HepG2 (cell line): ENCODE results near the gene CSTPP1. TPM values are rescaled to one million over a fixed set of nuclear protein-coding genes. Genes with fewer than 3 reads are reported as not detected.

Experiments
- ATAC-seq: fragments of 200-7000 bp; cut with Tn5 transposase; 3 replicates; pipeline ENCODE4 v1.9.1; 2020; ENCODE audit warnings: mild to moderate bottlenecking, moderate library complexity
- BruUV-seq: library from RNA; stranded (reverse); fragments of 400-500 nt; replicated peaks from 2 replicates; lab custom pipeline; 2021; lab: Mats Ljungman, UMichigan
- CTCF ChIA-PET: fragments of 300-600 bp; formaldehyde crosslinking; extraction: SDS; loops from one replicate; lab custom pipeline; 2021; ENCODE audit warnings: low total read pairs, inconsistent platforms, low intra/inter-chr PET ratio; lab: Yijun Ruan, JAX
- POLR2A ChIA-PET: fragments of 350-600 bp; sonication (Branson Sonifier 250); formaldehyde crosslinking; loops from one replicate; lab custom pipeline; 2020; ENCODE audit warnings: antibody characterized with exemption, inconsistent platforms; lab: Yijun Ruan, JAX
- DNase-seq: peaks from one replicate; pipeline ENCODE4 v3.0.0-alpha.2; 2015; ENCODE audit warnings: low spot score
- FAIRE-seq: peaks from 3 replicates; lab custom pipeline; 2011; peaks lifted over from hg19 to GRCh38; lab: Jason Lieb, UNC
- H2AFZ ChIP-seq: one replicate; pipeline ENCODE4 v1.6.1; 2011; ENCODE audit warnings: low read length, inconsistent platforms
- H3K27ac ChIP-seq: fragments of 300-600 bp; 3 replicates; pipeline ENCODE4 v1.8.0; 2011; ENCODE audit warnings: mixed run types, mild to moderate bottlenecking, mixed read lengths, low read length, inconsistent platforms; ENCODE audit not compliant: insufficient read depth; ENCODE audit errors: extremely low read length
- H3K27me3 ChIP-seq, 2 experiments: fragments of 200-600 bp in 1 of 2; 2 replicates in 1 of 2; 3 replicates in 1 of 2; pipeline versions ENCODE4 v1.6.0 to v1.8.0; 2011; ENCODE audit warnings: low read length in 2 of 2, mild to moderate bottlenecking in 2 of 2, moderate library complexity in 2 of 2, inconsistent platforms in 1 of 2; ENCODE audit not compliant: insufficient read depth in 2 of 2, control insufficient read depth in 1 of 2
- H3K36me3 ChIP-seq, 2 experiments: fragments of 200-600 bp in 1 of 2; replicated peaks in 1 of 2; 2 replicates in 1 of 2; 3 replicates in 1 of 2; pipeline versions ENCODE4 v1.5.1 to v1.8.0; 2011; ENCODE audit warnings: low read length in 2 of 2, inconsistent platforms in 1 of 2; ENCODE audit not compliant: insufficient read depth in 2 of 2, control insufficient read depth in 1 of 2
- H3K4me1 ChIP-seq: 2 replicates; pipeline ENCODE4 v1.5.1; 2012; ENCODE audit warnings: low read length, inconsistent platforms; ENCODE audit not compliant: insufficient read depth
- H3K4me2 ChIP-seq: 2 replicates; pipeline ENCODE4 v1.6.0; 2011; ENCODE audit warnings: low read depth, low read length, inconsistent platforms
- H3K4me3 ChIP-seq, 3 experiments: fragments of 200-600 bp in 1 of 3; sonication (generic), shearing (Covaris generic) in 1 of 3; replicated peaks in 1 of 3; 2 replicates each; pipeline ENCODE4 v1.5.1; 2011 to 2016; ENCODE audit warnings: low read length in 3 of 3, inconsistent platforms in 2 of 3, low read depth in 2 of 3, mild to moderate bottlenecking in 2 of 3, control low read depth in 1 of 3, mixed read lengths in 1 of 3; ENCODE audit not compliant: insufficient read depth in 1 of 3
- H3K79me2 ChIP-seq: one replicate; pipeline ENCODE4 v1.6.1; 2011; ENCODE audit warnings: low read length, inconsistent platforms; ENCODE audit not compliant: insufficient read depth
- H3K9ac ChIP-seq: 2 replicates; pipeline ENCODE4 v1.6.0; 2011; ENCODE audit warnings: mild to moderate bottlenecking, low read depth, low read length, inconsistent platforms; ENCODE audit not compliant: insufficient read depth
- H3K9me3 ChIP-seq: 2 replicates; pipeline ENCODE4 v1.5.1; 2012; ENCODE audit warnings: mild to moderate bottlenecking, low read length
- H4K20me1 ChIP-seq: 2 replicates; pipeline ENCODE4 v1.6.0; 2011; ENCODE audit warnings: inconsistent platforms, mild to moderate bottlenecking, low read length, moderate library complexity; ENCODE audit not compliant: insufficient read depth
- CEBPG ChIP-seq: IDR thresholded peaks from 2 replicates; pipeline ENCODE4 v1.6.1; 2016
- DRAP1 ChIP-seq: IDR thresholded peaks from 2 replicates; pipeline ENCODE4 v1.6.1; 2016; ENCODE audit warnings: missing genetic modification reagents, missing compliant biosample characterization
- HMG20B ChIP-seq: conservative IDR thresholded peaks from 2 replicates; pipeline ENCODE4 v1.6.1; 2016; ENCODE audit warnings: missing genetic modification reagents, missing compliant biosample characterization
- IRX3 ChIP-seq: sonication (generic); formaldehyde crosslinking; IDR thresholded peaks from 2 replicates; pipeline ENCODE4 v1.8.1; 2023; ENCODE audit warnings: mild to moderate bottlenecking, low read depth, missing genetic modification reagents, borderline replicate concordance
- KDM5A ChIP-seq: fragments of 200-600 bp; sonication (generic); IDR thresholded peaks from 2 replicates; pipeline ENCODE4 v1.7.0; 2018; ENCODE audit warnings: antibody characterized with exemption, mild to moderate bottlenecking, low read length, borderline replicate concordance
- MIER3 ChIP-seq: IDR thresholded peaks from 2 replicates; pipeline ENCODE4 v1.6.1; 2016; ENCODE audit warnings: missing compliant biosample characterization, borderline replicate concordance
- NFE2L1 ChIP-seq: sonication (generic); formaldehyde crosslinking; IDR thresholded peaks from 2 replicates; pipeline ENCODE4 v1.4.0; 2020; ENCODE audit warnings: missing genetic modification reagents, mild to moderate bottlenecking, borderline replicate concordance
- NR2C2 ChIP-seq: sonication (generic); formaldehyde crosslinking; IDR thresholded peaks from 2 replicates; pipeline ENCODE4 v1.4.0; 2020; ENCODE audit warnings: missing genetic modification reagents, mild to moderate bottlenecking, moderate library complexity, borderline replicate concordance
- PHF21A ChIP-seq: sonication (generic); formaldehyde crosslinking; IDR thresholded peaks from 2 replicates; pipeline ENCODE4 v1.5.0; 2020; ENCODE audit warnings: mild to moderate bottlenecking, missing genetic modification reagents
- SAFB2 ChIP-seq: sonication (generic); formaldehyde crosslinking; IDR thresholded peaks from 2 replicates; pipeline ENCODE4 v1.5.1; 2020; ENCODE audit warnings: missing genetic modification reagents, low read depth, mild to moderate bottlenecking, borderline replicate concordance
- SMAD3 ChIP-seq: sonication (generic); formaldehyde crosslinking; IDR thresholded peaks from 2 replicates; pipeline ENCODE4 v1.4.0; 2020; ENCODE audit warnings: missing genetic modification reagents
- SMARCC2 ChIP-seq: fragments of 450-650 bp; IDR thresholded peaks from 2 replicates; pipeline ENCODE4 v1.6.1; 2017; ENCODE audit warnings: antibody characterized with exemption, mild to moderate bottlenecking
- STAT5B ChIP-seq: sonication (generic); formaldehyde crosslinking; IDR thresholded peaks from 2 replicates; pipeline ENCODE4 v1.4.0; 2020; ENCODE audit warnings: missing genetic modification reagents
- ZNF24 ChIP-seq: fragments of 450-650 bp; IDR thresholded peaks from 2 replicates; pipeline ENCODE4 v1.6.1; 2017; ENCODE audit warnings: antibody characterized with exemption, mild to moderate bottlenecking
- ZNF432 ChIP-seq: sonication (generic); formaldehyde crosslinking; IDR thresholded peaks from 2 replicates; pipeline ENCODE4 v1.5.0; 2020; ENCODE audit warnings: missing genetic modification reagents, mild to moderate bottlenecking, borderline replicate concordance
- ZNF556 ChIP-seq: sonication (generic); formaldehyde crosslinking; IDR thresholded peaks from 2 replicates; pipeline ENCODE4 v1.4.0; 2020; ENCODE audit warnings: mild to moderate bottlenecking, missing genetic modification reagents, borderline replicate concordance
- ZNF580 ChIP-seq: IDR thresholded peaks from 2 replicates; pipeline ENCODE4 v1.6.1; 2016; ENCODE audit warnings: low read depth, borderline replicate concordance
- ZNF660 ChIP-seq: sonication (generic); formaldehyde crosslinking; IDR thresholded peaks from 2 replicates; pipeline ENCODE4 v1.5.1; 2020; ENCODE audit warnings: mild to moderate bottlenecking, low read depth, missing genetic modification reagents, borderline replicate concordance
- ZNF792 ChIP-seq: IDR thresholded peaks from 2 replicates; pipeline ENCODE4 v1.6.1; 2016
- WGBS: methylation state at CpG from one replicate; pipeline ENCODE4 v1.1.6; 2017; ENCODE audit warnings: low lambda C conversion rate; 5-methylcytosine and 5-hydroxymethylcytosine counted together
- in situ Hi-C: cut with HindIII; loops from 2 replicates; pipeline ENCODE4 v1.10.0; 2017; ENCODE audit warnings: low pct_unique_long_range_greater_than_20kb; ENCODE audit not compliant: extremely low pct_ligation_motif_present
- intact Hi-C: fragments of 100-400 bp; cut with micrococcal nuclease; formaldehyde crosslinking; loops from one replicate; pipeline ENCODE4 v1.10.0; 2022; ENCODE audit not compliant: unreplicated experiment
- polyA plus RNA-seq, 8 experiments: library from polyadenylated mRNA; depleted of rRNA in 3 of 8; stranded (reverse) in 7 of 8; unstranded in 1 of 8; fragments of >200 nt; fragmentation: Illumina TruSeq in 4 of 8; extraction: Trizol in 4 of 8; gene quantifications; 2 replicates each; pipeline versions ENCODE4 v1.2.1 to v1.2.3, GENCODE V29; 2011 to 2016; ENCODE audit warnings: low read depth in 4 of 8, missing spikeins in 1 of 8, mixed read lengths in 1 of 8; ENCODE audit not compliant: insufficient read depth in 1 of 8
- total RNA-seq, 5 experiments: library from RNA; depleted of rRNA; stranded (reverse); fragments of >200 nt; fragmentation: Illumina TruSeq; extraction: Trizol; gene quantifications; 2 replicates each; pipeline ENCODE4 v1.2.3, GENCODE V29; 2016; ENCODE audit warnings: low read depth in 1 of 5
- TF ChIP-seq, protein P1 (sequence below), 2 experiments: sonication (generic) in 1 of 2; formaldehyde crosslinking in 1 of 2; IDR thresholded peaks; 2 replicates each; pipeline versions ENCODE4 v1.5.1 to v1.6.1; 2011 to 2020; ENCODE audit warnings: borderline replicate concordance in 1 of 2, low read depth in 1 of 2, low read length in 1 of 2, mild to moderate bottlenecking in 1 of 2, missing genetic modification reagents in 1 of 2, moderate library complexity in 1 of 2

The CSTPP1 gene
- total and polyA plus RNA-seq, 2 of the 13 experiments (the other 11 are each of a cell fraction or from before 2014, with no cell fraction given): 12.3 to 14.6 TPM

DNA sequence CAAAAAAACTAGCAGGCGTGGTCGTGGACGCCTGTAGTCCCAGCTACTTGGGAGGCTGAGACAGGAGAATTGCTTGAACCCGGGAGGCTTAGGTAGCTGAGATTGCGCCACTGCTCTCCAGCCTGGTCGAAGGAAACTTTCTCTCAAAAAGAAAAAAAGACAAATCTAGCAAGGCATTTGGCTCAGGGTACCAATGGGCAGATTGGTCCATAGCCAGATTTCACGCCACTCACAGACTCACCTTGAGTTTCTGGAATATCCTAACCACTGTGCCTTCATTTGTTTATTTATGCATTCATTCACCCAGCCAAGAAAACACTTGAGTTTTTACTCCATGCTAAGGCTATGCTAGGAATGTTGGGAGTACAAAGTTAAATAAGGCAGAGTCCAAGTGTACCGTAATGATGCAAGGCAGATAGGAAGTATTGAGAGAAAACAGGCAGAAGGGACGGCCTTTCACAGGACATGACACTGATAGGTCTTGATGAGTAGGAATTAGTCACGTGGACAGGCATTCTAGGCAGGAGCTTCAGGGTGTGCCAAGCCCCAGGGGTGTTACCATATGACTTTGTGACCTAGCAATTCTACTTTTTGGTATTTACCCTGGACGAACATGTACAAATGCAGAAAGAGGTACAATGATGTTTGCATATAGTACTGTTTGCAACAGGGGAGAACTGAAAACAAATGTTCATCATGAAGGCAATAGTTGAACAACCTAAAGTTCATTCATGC, 252.7 kb downstream of the CSTPP1 start:
- H3K79me2 ChIP-seq: peaks cover 4% of the 10 kb centered on the region
- H3K4me1 ChIP-seq: peaks cover 56% of the 10 kb centered on the region
- WGBS: 12% methylated on average over 11 of the region's 11 CpGs
- ATAC-seq (peak; percentile 32), FAIRE-seq (peak; percentile 99), DNase-seq (peak; percentile 99)
- peak overlapping the region; percentile 47 for H3K9ac ChIP-seq
- CTCF ChIA-PET: no interaction called here
- H3K27ac ChIP-seq: peak overlapping the region; percentile 69
- H3K27me3 ChIP-seq: no peaks in the 10 kb centered on the region
- BruUV-seq: no TSS peak
- H3K9me3 ChIP-seq: no peaks in the 10 kb centered on the region
- H4K20me1 ChIP-seq: no peaks in the 10 kb centered on the region
- peak overlapping the region in 1 of 3 experiments; percentile 13; a peak in 1 of 6 replicates for H3K4me3 ChIP-seq
- intact Hi-C loops: loop anchor here (2.0 kb wide), 1 partner anchor 26 kb away; the partner anchor contains the start of gene DDB2
- H3K36me3 ChIP-seq: no peaks in the 10 kb centered on the region
- in situ Hi-C loops: no loop called here
- peak overlapping the region; percentile 51 for H3K4me2 ChIP-seq
- POLR2A ChIA-PET: interaction anchor here (1.0 to 9.2 kb wide), 10 partner anchors 11 to 81 kb away, joined by 3 to 247 read pairs (median 7); partner anchors contain the start of genes ACP2, ARFGAP2, DDB2 and MADD
- H2AFZ ChIP-seq: no peak overlapping the region
- TF ChIP-seq IRX3 (CRISPR knock-in tag) (no peak), SMAD3 (peak; percentile 79; the same call in 1 of the 2 replicates), STAT5B (CRISPR knock-in tag) (no peak), NFE2L1 (CRISPR knock-in tag) (no peak), ZNF556 (CRISPR knock-in tag) (no peak; the same call in 1 of the 2 replicates), ZNF792 (peak; percentile 27; the same call in 1 of the 2 replicates), NR2C2 (peak; percentile 61; the same call in 1 of the 2 replicates), ZNF660 (CRISPR knock-in tag) (no peak), PHF21A (CRISPR knock-in tag) (peak; percentile 95), ZNF432 (no peak), ZNF580 (CRISPR knock-in tag) (0 out of 2 replicates have a peak, but pooled peaks have one; percentile 22), SAFB2 (no peak), MIER3 (CRISPR knock-in tag) (peak; percentile 88; the same call in 1 of the 2 replicates), DRAP1 (CRISPR knock-in tag) (peak; percentile 61), HMG20B (CRISPR knock-in tag) (peak; percentile 62; the same call in 1 of the 2 replicates), KDM5A (no peak), SMARCC2 (0 out of 2 replicates have a peak, but pooled peaks have one; percentile 30), ZNF24 (peak; percentile 92), CEBPG (peak; percentile 95)
- TF ChIP-seq, protein P1, sequence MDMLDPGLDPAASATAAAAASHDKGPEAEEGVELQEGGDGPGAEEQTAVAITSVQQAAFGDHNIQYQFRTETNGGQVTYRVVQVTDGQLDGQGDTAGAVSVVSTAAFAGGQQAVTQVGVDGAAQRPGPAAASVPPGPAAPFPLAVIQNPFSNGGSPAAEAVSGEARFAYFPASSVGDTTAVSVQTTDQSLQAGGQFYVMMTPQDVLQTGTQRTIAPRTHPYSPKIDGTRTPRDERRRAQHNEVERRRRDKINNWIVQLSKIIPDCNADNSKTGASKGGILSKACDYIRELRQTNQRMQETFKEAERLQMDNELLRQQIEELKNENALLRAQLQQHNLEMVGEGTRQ (IDR thresholded peaks at IDR 0.05; ENCODE audit: low read depth, low read length): peak; percentile 90
- TF ChIP-seq, protein P1 (CRISPR knock-in tag; IDR thresholded peaks at IDR 0.05; ENCODE audit: borderline replicate concordance): peak; percentile 90; the same call in 1 of the 2 replicates
